Erythroblast (primary cell): ENCODE measurements around the gene TP53TG3.
"Not testable (repeated sequence)": the region's sequence is repeated elsewhere in the genome, so short reads cannot be mapped to it uniquely, and the experiment has no call there.

Experiments
- DNase-seq, 2 experiments: peaks; one replicate each; lab custom pipeline; 2025; lab: John Stamatoyannopoulos, UW

Gene TP53TG3

GRCh38 chr16:32676065-32676464, at the start of gene TP53TG3:
TSS of gene TP53TG3 (minus strand) at chr16:32676165. CDS start at chr16:32676097, 68 bp downstream.
- not testable (repeated sequence) for DNase-seq

GRCh38 chr16:32650876-32651275, 25.1 kb downstream of the TP53TG3 start:
- DNase-seq, result not testable (repeated sequence)

GRCh38 chr16:32647562-32647961, 28.4 kb downstream of the TP53TG3 start:
- DNase-seq, result not testable (repeated sequence)

- DNase-seq, result not testable (repeated sequence)
Measured at GRCh38 chr16:32646780-32647179, 29.2 kb downstream of the TP53TG3 start.

GRCh38 chr16:32646177-32646576, 29.8 kb downstream of the TP53TG3 start:
- not testable (repeated sequence) for DNase-seq

- peak in 1 of 2 experiments; percentile 10 for DNase-seq
Measured at GRCh38 chr16:32645278-32645908, 30.6 kb downstream of the TP53TG3 start.

GRCh38 chr16:32644715-32645114, 31.2 kb downstream of the TP53TG3 start:
- DNase-seq, result peak in 1 of 2 experiments; percentile 6

GRCh38 chr16:32637614-32638013, 38.4 kb downstream of the TP53TG3 start:
- DNase-seq, result not testable (repeated sequence)

- not testable (repeated sequence) for DNase-seq
Measured at GRCh38 chr16:32632096-32632495, 43.9 kb downstream of the TP53TG3 start.
